Measurements from ENCODE around the gene PDSS2.

PDSS2 gene

GRCh38 chr6:107110200-107110599, 349.2 kb downstream of the PDSS2 start:
- no peak overlapping the region for H3K4me3 ChIP-seq (ENCODE audit: low read length)
- DNase-seq (ENCODE audit: low read depth) = peak; percentile 21
- TF ChIP-seq CTCF (IDR thresholded peaks at IDR 0.05; ENCODE audit: insufficient read depth, low read depth, low read length, missing control alignments) = no peak

- peak; percentile 10 for DNase-seq (ENCODE audit: low read depth)
- TF ChIP-seq CTCF (IDR thresholded peaks at IDR 0.05; ENCODE audit: insufficient read depth, low read depth, low read length, missing control alignments) = no peak
- H3K4me3 ChIP-seq (ENCODE audit: low read length) = no peak overlapping the region
Measured at GRCh38 chr6:107108201-107108890, 351.0 kb downstream of the PDSS2 start.

- H3K4me3 ChIP-seq (ENCODE audit: low read length) = no peak overlapping the region
- DNase-seq (ENCODE audit: low read depth) = no peak
- no peak for TF ChIP-seq CTCF (IDR thresholded peaks at IDR 0.05; ENCODE audit: insufficient read depth, low read depth, low read length, missing control alignments)
Measured at GRCh38 chr6:107107791-107108190, 351.6 kb downstream of the PDSS2 start.

GRCh38 chr6:107106165-107106564, 353.2 kb downstream of the PDSS2 start:
- no peak for DNase-seq (ENCODE audit: low read depth)
- no peak overlapping the region for H3K4me3 ChIP-seq (ENCODE audit: low read length)
- TF ChIP-seq CTCF (IDR thresholded peaks at IDR 0.05; ENCODE audit: insufficient read depth, low read depth, low read length, missing control alignments) = no peak

DNA sequence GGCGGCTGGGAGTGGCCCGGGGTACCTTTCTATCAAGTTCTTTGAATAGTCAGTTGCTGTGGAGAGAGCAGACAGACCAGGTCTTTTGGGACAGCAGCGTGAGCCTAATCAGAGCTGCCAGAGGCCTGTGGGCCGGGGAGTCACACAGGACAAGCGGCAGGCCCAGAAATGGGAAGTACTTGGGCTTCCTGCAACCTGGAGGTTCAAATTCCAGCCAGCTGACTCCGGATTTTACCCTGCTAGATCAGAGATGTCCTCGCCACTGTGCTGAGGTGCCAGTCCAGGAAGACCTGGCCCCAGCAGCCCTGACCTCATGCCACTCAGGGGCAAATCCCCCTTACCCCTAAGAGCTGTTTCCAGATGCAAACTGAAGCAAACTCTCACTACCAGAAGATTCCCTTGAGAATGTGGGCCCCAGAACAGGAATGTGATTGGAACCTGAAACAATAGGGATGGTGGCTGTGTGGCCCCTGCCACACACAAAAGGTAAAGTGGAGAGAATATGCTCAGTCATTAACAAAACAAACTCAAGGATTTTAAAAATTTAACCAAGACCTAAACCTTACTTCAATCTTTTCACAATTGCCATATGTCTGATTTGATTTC, 353.8 kb downstream of the PDSS2 start:
- TF ChIP-seq CTCF (IDR thresholded peaks at IDR 0.05; ENCODE audit: insufficient read depth, low read depth, low read length, missing control alignments) = no peak
- DNase-seq (ENCODE audit: low read depth) = no peak
- H3K4me3 ChIP-seq (ENCODE audit: low read length) = no peak overlapping the region

DNA sequence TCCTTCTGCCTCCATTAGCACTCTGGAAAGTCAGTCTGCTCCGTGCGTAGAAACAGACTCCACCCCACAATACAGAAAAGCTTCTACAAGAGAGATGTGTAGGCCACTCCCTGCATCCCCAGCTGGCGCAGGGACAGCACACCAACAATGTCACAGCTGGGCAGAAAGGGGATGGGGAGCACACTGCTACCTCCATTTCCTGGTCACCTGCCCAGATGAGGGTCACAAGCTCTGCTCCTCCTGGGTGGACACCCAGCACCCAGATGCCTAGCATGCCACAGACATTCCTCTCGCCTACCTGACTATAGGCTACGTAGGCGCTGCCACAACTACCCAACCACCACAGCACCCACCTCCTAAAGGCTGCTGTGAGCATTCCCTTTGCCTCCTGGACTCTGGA, 356.3 kb downstream of the PDSS2 start:
- TF ChIP-seq CTCF (IDR thresholded peaks at IDR 0.05; ENCODE audit: insufficient read depth, low read depth, low read length, missing control alignments) = no peak
- H3K4me3 ChIP-seq (ENCODE audit: low read length) = no peak overlapping the region
- DNase-seq (ENCODE audit: low read depth) = no peak

Data from epithelial cell of esophagus (primary cell).